SU-DHL-6 (cell line): ENCODE data around the gene RBFOX2.
"Not testable (repeated sequence)": the region's sequence is repeated elsewhere in the genome, so short reads cannot be mapped to it uniquely, and the experiment has no call there.

ENCODE experiments used
- H2AFZ ChIP-seq: fragments of 200-600 bp; sonication (generic); 2 replicates; pipeline ENCODE4 v1.6.1; 2014; ENCODE audit warnings: low read depth, mild to moderate bottlenecking, moderate library complexity, mixed read lengths, antibody characterized with exemption, low read length; ENCODE audit not compliant: severe bottlenecking
- H3F3A ChIP-seq: fragments of 200-600 bp; shearing (Covaris generic); 2 replicates; pipeline ENCODE4 v1.6.0; 2016; ENCODE audit warnings: antibody characterized with exemption, mild to moderate bottlenecking; ENCODE audit not compliant: insufficient read depth
- H3K27ac ChIP-seq: fragments of 200-600 bp; sonication (generic); 2 replicates; pipeline ENCODE4 v1.5.1; 2016; ENCODE audit warnings: low read depth, mild to moderate bottlenecking, low read length, moderate library complexity, mixed read lengths
- H3K27me3 ChIP-seq: fragments of 200-600 bp; sonication (generic), shearing (Covaris generic); 2 replicates; pipeline ENCODE4 v1.6.0; 2014; ENCODE audit warnings: mild to moderate bottlenecking, low read length
- H3K36me3 ChIP-seq: fragments of 200-600 bp; sonication (generic); 2 replicates; pipeline ENCODE4 v1.6.1; 2014; ENCODE audit warnings: mild to moderate bottlenecking, low read length, mixed read lengths
- H3K4me2 ChIP-seq: fragments of 300-600, 200-600 bp; shearing (Covaris generic), sonication (generic); 2 replicates; pipeline ENCODE4 v1.6.0; 2014; ENCODE audit warnings: low read length, low read depth, mild to moderate bottlenecking; ENCODE audit not compliant: poor library complexity, severe bottlenecking
- H3K4me3 ChIP-seq: fragments of 200-600 bp; sonication (generic); 2 replicates; pipeline ENCODE4 v1.5.1; 2014; ENCODE audit warnings: antibody characterized with exemption, low read length, mild to moderate bottlenecking, mixed read lengths; ENCODE audit not compliant: insufficient read depth, poor library complexity, severe bottlenecking
- H3K79me2 ChIP-seq: fragments of 200-600 bp; sonication (generic); 2 replicates; pipeline ENCODE4 v1.6.1; 2014; ENCODE audit warnings: mild to moderate bottlenecking, low read length, moderate library complexity; ENCODE audit not compliant: insufficient read depth
- H3K9ac ChIP-seq: fragments of 200-600 bp; sonication (generic); 2 replicates; pipeline ENCODE4 v1.7.0; 2014; ENCODE audit warnings: mild to moderate bottlenecking, low read length
- H3K9me2 ChIP-seq: fragments of 200-600 bp; sonication (generic); replicated peaks from 2 replicates; pipeline ENCODE4 v1.6.1; 2014; ENCODE audit warnings: low read length; ENCODE audit not compliant: insufficient read depth
- H3K9me3 ChIP-seq: fragments of 200-600 bp; sonication (generic); 2 replicates; pipeline ENCODE4 v1.6.1; 2014; ENCODE audit warnings: low read length, mixed read lengths; ENCODE audit not compliant: insufficient read depth
- H4K20me1 ChIP-seq: fragments of 200-600 bp; sonication (generic); 2 replicates; pipeline ENCODE4 v1.6.1; 2014; ENCODE audit warnings: low read depth, mild to moderate bottlenecking, antibody characterized with exemption, low read length, moderate library complexity, mixed read lengths
- CTCF ChIP-seq: fragments of 200-600 bp; sonication (generic); IDR thresholded peaks from one replicate; pipeline ENCODE4 v1.5.1; 2017; ENCODE audit warnings: antibody characterized with exemption, mild to moderate bottlenecking, low read length, moderate library complexity; ENCODE audit not compliant: insufficient read depth, poor library complexity, severe bottlenecking
- EZH2phosphoT487 ChIP-seq: fragments of 200-600 bp; sonication (generic), shearing (Covaris generic); conservative IDR thresholded peaks from 2 replicates; pipeline ENCODE4 v1.6.1; 2018; ENCODE audit warnings: mild to moderate bottlenecking, antibody characterized with exemption, low read length, moderate library complexity, mixed read lengths

The RBFOX2 gene

GRCh38 chr22:35809816-35810215, 218.8 kb downstream of the RBFOX2 start:
- H3K4me2 ChIP-seq = no peak overlapping the region
- no peak overlapping the region for H3K4me3 ChIP-seq
- no peaks in the 10 kb centered on the region for H4K20me1 ChIP-seq
- TF ChIP-seq CTCF (no peak), EZH2phosphoT487 (no peak)
- no peaks in the 10 kb centered on the region for H3K27me3 ChIP-seq
- H3K9ac ChIP-seq = no peak overlapping the region
- H3K9me3 ChIP-seq = no peaks in the 10 kb centered on the region
- no peak overlapping the region for H3K27ac ChIP-seq
- no peak overlapping the region for H2AFZ ChIP-seq
- H3K9me2 ChIP-seq = no peaks in the 10 kb centered on the region
- no peaks in the 10 kb centered on the region for H3F3A ChIP-seq
- no peaks in the 10 kb centered on the region for H3K79me2 ChIP-seq
- 0 out of 2 replicates have a peak, but pooled peaks cover 3% of the 10 kb centered on the region for H3K36me3 ChIP-seq

GRCh38 chr22:35808377-35808776, 220.2 kb downstream of the RBFOX2 start:
- TF ChIP-seq EZH2phosphoT487 (no peak), CTCF (no peak)
- Histone ChIP-seq H3K9ac (no peak overlapping the region), H3K27ac (no peak overlapping the region)

GRCh38 chr22:35806668-35807067, 222.0 kb downstream of the RBFOX2 start:
- H3K36me3 ChIP-seq, H3K4me2 ChIP-seq, H3K79me2 ChIP-seq: not testable (repeated sequence)

More at GRCh38 chr22:35808377-35808776, 220.2 kb downstream of the RBFOX2 start:
- Histone ChIP-seq H4K20me1 (no peaks in the 10 kb centered on the region), H3K4me3 (no peak overlapping the region), H3K9me2 (no peaks in the 10 kb centered on the region), H3F3A (no peaks in the 10 kb centered on the region), H2AFZ (no peak overlapping the region), H3K9me3 (no peaks in the 10 kb centered on the region), H3K4me2 (no peak overlapping the region), H3K36me3 (0 out of 2 replicates have a peak, but pooled peaks cover 3% of the 10 kb centered on the region), H3K27me3 (no peaks in the 10 kb centered on the region), H3K79me2 (no peaks in the 10 kb centered on the region)

GRCh38 chr22:35805466-35805865, 223.2 kb downstream of the RBFOX2 start:
- Histone ChIP-seq H3K27me3 (no peaks in the 10 kb centered on the region), H3K79me2 (no peaks in the 10 kb centered on the region), H3K4me3 (no peak overlapping the region), H2AFZ (no peak overlapping the region), H4K20me1 (no peaks in the 10 kb centered on the region), H3K4me2 (no peak overlapping the region), H3K27ac (no peak overlapping the region), H3K9me3 (no peaks in the 10 kb centered on the region), H3K9ac (no peak overlapping the region), H3K9me2 (no peaks in the 10 kb centered on the region), H3F3A (no peaks in the 10 kb centered on the region), H3K36me3 (0 out of 2 replicates have a peak, but pooled peaks cover 3% of the 10 kb centered on the region)
- TF ChIP-seq EZH2phosphoT487 = no peak
- no peak for TF ChIP-seq CTCF

More at GRCh38 chr22:35806668-35807067, 222.0 kb downstream of the RBFOX2 start:
- not testable (repeated sequence) for H3K27ac ChIP-seq, H3K9me2 ChIP-seq, H3K27me3 ChIP-seq, H3F3A ChIP-seq, H4K20me1 ChIP-seq, H3K9ac ChIP-seq, H2AFZ ChIP-seq, H3K9me3 ChIP-seq, H3K4me3 ChIP-seq
